ENCODE data around the gene GFOD1.
"Not testable (repeated sequence)": the region's sequence is repeated elsewhere in the genome, so short reads cannot be mapped to it uniquely, and the experiment has no call there.

GFOD1 gene

GRCh38 chr6:13349811-13350506 lies 137.4 kb downstream of the GFOD1 start:
- Histone ChIP-seq H3K4me3 (no peak overlapping the region), H3K27ac (no peak overlapping the region)

GRCh38 chr6:13348334-13349113 lies 138.9 kb downstream of the GFOD1 start:
- Histone ChIP-seq H3K27ac (no peak overlapping the region), H3K4me3 (no peak overlapping the region)

DNA sequence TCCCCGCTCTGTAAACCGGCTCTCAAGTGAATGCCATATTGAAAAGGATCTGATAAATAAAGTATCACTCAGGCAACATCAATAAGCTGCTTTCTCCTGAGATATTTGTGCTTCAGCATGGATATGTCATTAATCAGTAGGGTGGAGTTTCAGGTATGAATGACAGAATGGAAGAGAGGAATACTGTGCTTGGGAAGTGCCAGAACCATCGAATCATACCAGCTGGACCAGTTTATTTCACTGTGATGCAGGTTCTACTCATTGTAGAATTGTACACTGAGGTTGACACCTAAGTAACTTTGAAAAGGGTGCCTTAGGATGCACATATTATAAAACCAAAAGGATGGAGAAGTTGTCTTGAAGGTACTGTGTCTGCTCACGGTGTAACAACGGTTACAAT lies 141.2 kb downstream of the GFOD1 start:
- no peak overlapping the region for H3K27ac ChIP-seq

DNA sequence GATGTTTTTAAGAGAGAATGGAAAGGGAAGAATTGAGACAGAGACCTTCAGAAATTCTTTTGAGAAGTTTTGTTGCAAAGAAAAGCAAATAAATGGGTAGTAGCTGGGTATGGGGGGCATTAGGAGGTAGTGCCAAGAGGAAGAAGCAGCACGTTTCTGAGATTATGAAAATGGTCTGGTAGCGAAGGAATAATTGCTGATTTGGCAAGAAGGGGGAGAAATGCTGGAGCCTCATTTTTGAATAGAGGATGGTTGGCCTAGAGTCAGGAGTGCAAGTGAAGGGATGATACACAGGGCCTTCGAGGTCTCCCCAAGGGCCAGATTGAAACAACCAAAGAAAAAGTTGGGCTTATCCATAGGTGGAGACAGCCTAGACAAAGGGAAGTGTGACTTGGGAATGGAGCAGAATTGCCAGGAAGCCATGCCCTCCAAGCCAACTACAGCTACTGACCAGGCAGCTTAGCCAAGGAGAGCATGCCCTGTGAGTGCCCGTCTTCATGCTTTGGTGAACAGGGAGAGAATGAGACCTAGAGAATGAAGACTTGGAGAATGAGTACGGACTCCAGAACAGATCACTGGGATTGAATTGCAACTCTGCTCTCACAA lies 144.9 kb downstream of the GFOD1 start:
- Histone ChIP-seq H3K27ac (no peak overlapping the region), H3K4me3 (no peak overlapping the region)

More for the DNA sequence above, 141.2 kb downstream of the GFOD1 start:
- no peak overlapping the region for H3K4me3 ChIP-seq

GRCh38 chr6:13339863-13340630 lies 147.4 kb downstream of the GFOD1 start:
- Histone ChIP-seq H3K27ac (no peak overlapping the region), H3K4me3 (no peak overlapping the region)

DNA sequence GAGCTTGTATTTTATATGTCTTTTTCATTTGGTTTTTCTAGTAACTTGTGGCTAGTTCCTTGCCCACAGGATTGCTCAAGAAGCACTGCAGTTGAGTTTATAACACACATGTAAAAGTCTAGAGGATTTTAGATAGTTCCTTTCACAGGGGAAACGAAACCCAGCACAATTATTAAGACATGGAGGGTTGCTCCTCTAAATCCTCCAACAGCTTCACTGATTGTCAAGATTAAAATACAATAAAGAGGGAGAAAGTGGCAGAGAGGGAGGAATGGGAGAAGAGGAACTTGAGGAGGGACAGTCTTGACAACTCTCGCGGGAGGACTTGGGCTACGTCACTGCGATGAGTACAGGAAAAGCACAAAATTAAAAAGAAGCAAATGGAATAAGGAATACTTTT lies 149.4 kb downstream of the GFOD1 start:
- Histone ChIP-seq H3K27ac (peak overlapping the region in 3 of 21 experiments; percentile 0 to 36 (median 16)), H3K4me3 (no peak overlapping the region)

DNA sequence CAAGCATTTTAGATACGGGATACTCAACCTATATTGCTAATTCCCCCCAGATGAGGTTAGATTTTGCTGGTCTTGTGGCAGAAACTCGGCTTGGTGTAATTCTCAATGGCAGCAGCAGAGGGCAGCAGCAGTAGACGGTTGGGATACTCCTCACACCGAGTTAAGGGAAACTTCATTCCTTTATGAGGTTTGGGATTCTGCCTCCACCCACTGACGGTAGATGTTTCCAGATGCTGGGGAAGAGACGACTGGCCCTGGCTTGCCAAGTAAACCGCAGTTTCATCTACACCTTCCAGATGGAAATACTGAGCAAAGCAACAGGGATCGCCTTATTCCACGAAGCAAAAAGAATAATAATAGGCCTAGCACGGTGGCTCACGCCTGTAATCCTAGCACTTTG lies 150.8 kb downstream of the GFOD1 start:
- H3K27ac ChIP-seq, result no peak overlapping the region
- H3K4me3 ChIP-seq, result no peak overlapping the region

DNA sequence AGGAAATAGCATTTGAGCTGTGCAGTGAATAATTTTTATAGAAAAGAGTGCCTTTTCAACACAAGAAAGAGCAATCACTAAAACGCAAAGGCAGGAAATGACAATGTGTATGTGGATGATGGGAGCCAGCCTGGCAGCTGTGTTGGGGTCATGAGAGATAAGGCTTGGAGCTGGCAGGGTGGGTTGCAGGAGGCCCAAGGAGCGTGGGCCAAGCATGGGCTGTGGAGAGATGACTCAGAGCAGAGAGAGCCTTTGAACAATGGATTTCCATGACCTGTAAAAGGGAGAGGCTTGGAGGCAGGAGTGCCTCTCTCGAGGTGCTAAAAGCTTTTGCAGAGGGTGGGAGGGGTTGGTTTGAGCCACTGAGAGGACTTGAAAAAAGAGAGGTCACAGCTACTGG lies 152.4 kb downstream of the GFOD1 start:
- Histone ChIP-seq H3K27ac (no peak overlapping the region), H3K4me3 (no peak overlapping the region)

DNA sequence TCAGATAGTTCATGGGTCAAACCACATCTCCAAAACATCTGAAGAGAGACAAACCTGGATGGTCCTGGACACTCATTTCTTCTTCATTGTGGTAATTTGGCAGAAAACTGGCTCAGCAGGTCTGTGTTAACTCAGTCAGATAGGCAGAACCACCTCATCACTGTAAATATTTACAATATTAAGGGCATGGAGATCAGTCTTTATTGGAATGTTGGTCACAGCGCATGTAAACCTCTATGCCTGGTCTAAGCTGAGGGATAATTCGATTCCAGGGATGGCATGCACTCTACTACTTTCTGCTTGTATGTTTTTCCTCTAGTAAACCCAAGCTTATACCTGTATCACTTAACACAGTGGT lies 155.1 kb downstream of the GFOD1 start:
- Histone ChIP-seq H3K4me3 (no peak overlapping the region), H3K27ac (no peak overlapping the region)

- no peak overlapping the region for H3K27ac ChIP-seq
- no peak overlapping the region for H3K4me3 ChIP-seq
These were observed 155.7 kb downstream of the GFOD1 start for GRCh38 chr6:13331516-13332348.

DNA sequence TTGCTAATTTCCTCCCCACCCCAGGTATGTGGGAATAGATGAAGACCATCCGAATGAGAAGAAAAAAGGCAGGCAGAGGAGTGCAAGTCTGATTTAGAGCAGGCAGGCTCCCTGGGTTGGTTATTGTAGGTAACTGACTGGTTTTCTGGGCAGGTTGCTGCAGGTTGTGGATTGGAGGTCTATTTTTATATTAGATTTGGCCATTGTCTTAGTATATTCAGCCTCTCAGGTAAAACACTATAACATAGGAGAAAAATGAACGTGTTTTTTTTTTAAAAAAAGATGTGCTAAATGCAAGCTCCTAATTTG lies 158.6 kb downstream of the GFOD1 start:
- H3K27ac ChIP-seq, result peak overlapping the region in 20 of 21 experiments; percentile 85 to 98 (median 93)
- peak overlapping the region; percentile 59 to 83 (median 78) for H3K4me3 ChIP-seq

GRCh38 chr6:13328076-13328874 lies 159.1 kb downstream of the GFOD1 start, which contains the start of gene TBC1D7:
Gene TBC1D7, minus strand, starts transcription at chr6:13328537. Its CDS starts 1,639 bp downstream, at chr6:13326898.
- Histone ChIP-seq H3K27ac (peak within 1 kb of the TSS; percentile 74 to 98 (median 93)), H3K4me3 (peak within 1 kb of the TSS; percentile 59 to 83 (median 78))

- H3K4me3 ChIP-seq, result peak overlapping the region; percentile 59 to 83 (median 78)
- peak overlapping the region in 20 of 21 experiments; percentile 85 to 98 (median 93) for H3K27ac ChIP-seq
These were observed 159.7 kb downstream of the GFOD1 start for GRCh38 chr6:13327691-13328075.

DNA sequence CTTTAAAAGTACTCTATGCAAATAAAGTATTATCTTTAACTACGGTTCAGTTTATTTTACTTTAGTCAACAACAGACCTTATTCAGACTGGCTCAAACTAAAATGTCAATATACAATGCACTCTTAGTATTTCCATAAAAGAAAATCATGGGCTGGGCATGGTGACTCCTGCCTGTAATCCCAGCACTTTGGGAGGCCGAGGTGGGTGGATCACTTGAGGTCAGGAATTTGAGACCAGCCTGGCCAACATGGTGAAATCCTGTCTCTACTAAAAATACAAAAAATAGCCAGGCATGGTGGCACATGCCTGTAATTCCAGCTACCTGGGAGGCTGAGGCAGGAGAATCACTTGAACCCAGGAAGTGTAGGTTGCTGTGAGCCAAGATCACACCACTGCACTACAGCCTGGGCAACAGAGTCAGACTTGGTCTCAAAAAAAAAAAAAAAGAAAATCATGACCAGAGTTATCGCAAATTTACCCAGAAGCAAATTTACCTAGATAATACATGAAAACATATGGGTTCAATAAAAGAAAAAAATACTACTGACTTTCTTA lies 161.3 kb downstream of the GFOD1 start:
- H3K4me3 ChIP-seq, H3K27ac ChIP-seq: not testable (repeated sequence)

- Histone ChIP-seq H3K4me3 (no peak overlapping the region), H3K27ac (no peak overlapping the region)
These were observed 167.4 kb downstream of the GFOD1 start for GRCh38 chr6:13319891-13320564.

GRCh38 chr6:13318821-13319220 lies 168.6 kb downstream of the GFOD1 start:
- Histone ChIP-seq H3K4me3 (no peak overlapping the region), H3K27ac (no peak overlapping the region)

DNA sequence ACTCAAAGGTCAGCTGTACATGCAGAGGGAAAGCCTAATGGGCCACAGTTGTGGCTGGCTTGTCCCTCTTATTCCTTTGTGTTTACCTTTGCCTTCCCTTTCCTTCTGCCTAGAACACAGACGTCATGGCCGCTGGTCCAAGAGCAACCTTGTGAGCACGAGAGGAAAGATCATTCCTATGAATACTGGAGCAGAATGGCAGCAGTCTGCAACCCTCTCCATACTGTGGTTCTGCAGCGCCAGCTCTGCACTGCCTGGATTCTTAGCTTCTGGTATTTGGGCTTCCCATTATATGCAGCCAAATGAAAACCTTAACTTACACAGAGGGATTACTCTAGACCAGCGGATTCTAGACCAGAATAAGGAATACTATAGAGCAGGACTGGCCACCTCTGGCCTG lies 171.5 kb downstream of the GFOD1 start:
- no peak overlapping the region for H3K4me3 ChIP-seq
- H3K27ac ChIP-seq, result no peak overlapping the region

DNA sequence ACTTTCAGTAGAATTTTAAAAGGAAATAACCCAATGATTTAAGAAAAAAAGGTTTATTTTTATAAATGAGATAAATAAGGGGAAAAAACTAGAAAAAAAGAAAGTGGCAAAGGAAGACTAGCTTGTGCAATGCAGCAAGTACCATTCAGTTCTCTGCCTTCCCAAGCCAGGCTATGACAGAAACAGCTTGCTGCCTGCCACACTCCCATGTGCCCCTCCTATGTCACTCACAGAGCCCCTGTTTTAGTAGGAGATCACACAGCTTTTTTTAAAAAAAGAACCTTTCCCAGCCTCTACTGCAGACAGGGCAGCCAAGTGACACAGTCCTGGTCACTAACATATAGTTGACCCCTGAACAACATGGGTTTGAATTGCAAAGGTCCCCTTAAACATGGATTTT lies 172.6 kb downstream of the GFOD1 start:
- H3K4me3 ChIP-seq, result no peak overlapping the region

More for the DNA sequence above, 172.6 kb downstream of the GFOD1 start:
- H3K27ac ChIP-seq, result no peak overlapping the region

Data from skin epidermis (tissue), 12 donors.